Epithelial cell of esophagus (primary cell): ENCODE measurements around the gene PTPN1.

Experiments
- DNase-seq: peaks from one replicate; pipeline ENCODE4 v3.0.0; 2010; ENCODE audit warnings: low read depth
- H3K4me3 ChIP-seq: 2 replicates; pipeline ENCODE4 v1.5.1; 2011; ENCODE audit warnings: mild to moderate bottlenecking, low read length, control low read depth
- CTCF ChIP-seq: IDR thresholded peaks from 2 replicates; pipeline ENCODE4 v1.5.1; 2011; ENCODE audit warnings: low read depth, mild to moderate bottlenecking, low read length, control low read depth, inconsistent platforms; ENCODE audit not compliant: insufficient read depth; ENCODE audit errors: missing control alignments

Gene PTPN1

GRCh38 chr20:50572938-50573777 is 63.0 kb downstream of the PTPN1 start:
- no peak for TF ChIP-seq CTCF
- no peak overlapping the region for H3K4me3 ChIP-seq
- no peak for DNase-seq

GRCh38 chr20:50574108-50574507 is 63.9 kb downstream of the PTPN1 start:
- no peak for TF ChIP-seq CTCF
- no peak for DNase-seq
- no peak overlapping the region for H3K4me3 ChIP-seq

- H3K4me3 ChIP-seq, result no peak overlapping the region
- no peak for DNase-seq
- TF ChIP-seq CTCF, result no peak
Observed at GRCh38 chr20:50574586-50574985, 64.4 kb downstream of the PTPN1 start.

- peak; percentile 60 for DNase-seq
- peak; percentile 77 for TF ChIP-seq CTCF
- H3K4me3 ChIP-seq, result no peak overlapping the region
Observed at GRCh38 chr20:50575865-50576720, 65.9 kb downstream of the PTPN1 start.

GRCh38 chr20:50577175-50578018 is 67.2 kb downstream of the PTPN1 start:
- no peak for TF ChIP-seq CTCF
- no peak overlapping the region for H3K4me3 ChIP-seq
- DNase-seq, result no peak

GRCh38 chr20:50578061-50578777 is 68.0 kb downstream of the PTPN1 start:
- DNase-seq, result no peak
- H3K4me3 ChIP-seq, result no peak overlapping the region
- TF ChIP-seq CTCF, result no peak
